Cardiac septum (tissue), 1 donor: ENCODE results near the gene ZDHHC18. TPM values are rescaled to one million over a fixed set of nuclear protein-coding genes. Genes with fewer than 3 reads are reported as not detected.
"Not testable (repeated sequence)": the region's sequence is repeated elsewhere in the genome, so short reads cannot be mapped to it uniquely, and the experiment has no call there.

Experiments
- DNase-seq: peaks from one replicate; pipeline ENCODE4 v3.0.0-alpha.2; 2020; ENCODE audit warnings: low spot score
- intact Hi-C: fragments of 100-400 bp; cut with DNase I; formaldehyde crosslinking; loops from one replicate; pipeline ENCODE4 v1.14.0; 2022
- total RNA-seq: library from RNA; stranded (reverse); fragmentation: NEBNext Ultra II Directional; extraction: Animal tissue kit (Norgen Biotek cat#: 25700); gene quantifications from one replicate; pipeline ENCODE4 v1.2.1, GENCODE V29; 2021
- donor health status: DM: no; HTN: no; CAD: no.

The ZDHHC18 gene
- total RNA-seq, 1 donor from 2014 or later, result 13.0 TPM

DNA sequence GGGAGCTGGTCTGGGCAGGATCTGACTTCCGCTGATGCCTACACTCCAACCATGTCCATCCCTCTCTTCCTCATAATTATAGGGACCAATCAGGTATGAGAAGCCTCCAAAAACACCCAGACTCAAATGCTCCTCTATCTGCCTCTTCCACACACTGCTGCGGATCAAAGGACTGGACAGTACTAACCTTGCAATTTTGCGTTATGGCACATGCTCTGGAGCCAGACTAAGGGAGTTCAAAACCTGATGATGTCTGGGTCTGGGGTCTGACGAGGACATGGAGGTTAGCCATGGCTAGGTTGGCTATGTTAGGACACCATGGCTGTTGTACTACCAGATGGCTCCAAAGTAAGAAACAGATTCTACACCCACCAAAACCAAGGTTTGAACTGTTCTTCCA, 53.3 kb downstream of the ZDHHC18 start:
- no peak for DNase-seq
- intact Hi-C loops, result loop anchor here (5.0 kb wide), 2 partner anchors 67 to 277 kb away; no protein-coding TSS in a partner anchor

DNA sequence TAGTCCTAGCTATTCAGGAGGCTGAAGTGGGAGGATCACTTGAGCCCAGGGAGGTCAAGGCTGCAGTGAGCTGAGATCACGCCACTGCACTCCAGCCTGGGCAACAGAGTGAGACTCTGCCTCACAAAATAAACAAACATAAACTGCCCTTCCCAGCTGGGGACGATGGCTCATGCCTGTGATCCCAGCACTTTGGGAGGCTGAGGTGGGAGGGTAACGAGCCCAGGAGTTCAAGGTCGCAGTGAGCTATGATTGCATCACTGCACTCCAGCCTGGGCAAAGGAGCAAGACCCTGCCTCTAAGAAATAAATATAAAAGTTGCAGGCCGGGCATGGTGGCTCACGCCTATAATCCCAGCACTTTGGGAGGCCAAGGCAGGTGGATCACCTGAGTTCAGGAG, 55.1 kb downstream of the ZDHHC18 start:
- DNase-seq, intact Hi-C loops: not testable (repeated sequence)

GRCh38 chr1:26882696-26883463, 56.4 kb downstream of the ZDHHC18 start:
- no peak for DNase-seq
- intact Hi-C loops, result no loop called here

DNA sequence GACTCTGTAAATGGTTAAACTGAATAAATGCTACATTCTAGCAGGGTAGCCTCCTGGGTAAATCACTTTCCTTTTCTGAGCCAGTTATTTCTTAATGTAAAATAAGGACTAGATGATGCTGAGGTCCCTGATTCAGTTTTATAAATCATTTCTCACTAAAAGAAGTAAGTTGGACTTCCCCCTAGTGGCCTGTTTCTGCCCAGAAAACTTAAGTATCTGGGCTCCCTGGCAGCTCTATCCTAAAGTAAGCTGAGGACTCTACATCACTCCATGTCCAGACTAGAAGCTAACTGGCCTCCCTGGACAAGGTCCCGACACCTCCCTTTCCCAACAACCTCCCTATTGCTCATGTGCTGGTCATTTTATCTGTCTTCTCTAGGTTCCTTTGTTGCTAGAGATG, 60.6 kb downstream of the ZDHHC18 start:
- intact Hi-C loops, result no loop called here
- DNase-seq, result no peak

DNA sequence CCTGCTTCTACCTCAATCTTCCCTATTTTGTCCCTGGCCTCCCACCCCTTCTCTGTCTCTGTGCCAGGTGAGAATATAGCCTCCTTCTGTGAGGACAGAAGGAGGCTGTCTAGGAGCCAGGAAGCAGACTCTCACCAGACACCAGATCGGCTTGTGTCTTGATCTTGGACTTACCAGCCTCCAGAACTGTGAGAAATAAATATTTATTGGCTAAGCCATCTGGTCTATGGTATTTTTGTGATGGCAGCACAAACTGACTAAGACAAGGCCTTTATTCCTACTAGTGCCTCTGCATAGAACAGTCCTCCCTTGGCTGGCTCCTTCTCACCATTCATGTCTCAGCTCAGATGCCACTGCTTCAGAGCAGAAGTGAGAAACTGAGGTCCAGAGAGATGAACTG, 61.7 kb downstream of the ZDHHC18 start:
- no peak for DNase-seq
- intact Hi-C loops, result no loop called here

GRCh38 chr1:26889551-26890466, 63.3 kb downstream of the ZDHHC18 start, which contains the start of gene GPN2:
Gene GPN2 (minus strand): TSS chr1:26890283. CDS start chr1:26890096, 187 bp downstream.
- DNase-seq, result peak; percentile 92
- intact Hi-C loops, result no loop called here

GRCh38 chr1:26890467-26890796, 63.9 kb downstream of the ZDHHC18 start:
- no peak for DNase-seq
- intact Hi-C loops, result no loop called here

DNA sequence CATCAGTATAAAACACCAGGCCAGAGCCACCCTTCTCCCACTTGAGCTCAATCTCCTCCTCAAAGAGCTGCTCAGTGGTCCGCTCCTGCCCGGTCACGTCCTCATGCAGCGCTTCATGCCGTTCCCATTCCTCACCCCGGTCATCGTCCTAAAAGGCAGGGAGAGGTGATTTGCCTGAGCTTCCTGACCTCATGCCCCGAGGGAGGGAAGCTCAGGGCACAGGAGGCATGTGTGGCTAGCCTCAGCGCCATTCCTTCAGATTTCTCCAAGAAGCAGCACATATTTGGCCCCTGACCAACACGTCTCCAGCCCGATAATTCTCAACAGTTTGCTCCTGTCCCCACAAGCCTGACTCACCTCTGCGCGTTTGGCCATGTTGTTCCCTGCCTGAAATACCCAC, 67.8 kb downstream of the ZDHHC18 start:
- intact Hi-C loops, result no loop called here
- no peak for DNase-seq

DNA sequence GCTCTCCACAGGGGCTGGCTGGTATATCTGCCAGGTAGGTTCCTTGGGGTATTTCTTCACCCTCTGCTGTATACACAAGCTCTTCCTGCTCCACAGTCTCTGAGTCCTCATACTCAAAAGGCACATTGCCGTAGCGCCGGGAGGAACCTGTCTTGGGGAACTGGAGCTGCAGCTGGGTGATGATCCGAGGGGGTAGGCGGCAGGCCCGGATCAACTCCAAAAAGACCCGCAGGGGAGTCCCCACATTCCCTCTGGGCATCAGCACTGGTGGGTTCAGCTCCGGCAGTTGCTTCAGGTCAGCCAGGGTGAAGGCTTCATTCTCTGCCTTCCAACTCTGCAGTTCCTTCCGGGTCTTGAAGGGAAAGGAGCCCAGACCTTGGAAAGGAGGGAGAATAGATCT, 70.9 kb downstream of the ZDHHC18 start:
- intact Hi-C loops, result no loop called here
- DNase-seq, result no peak

GRCh38 chr1:26900001-26900814, 73.7 kb downstream of the ZDHHC18 start, which contains the start of gene GPATCH3:
Gene GPATCH3 (minus strand): TSS chr1:26900467. CDS start chr1:26900442, 25 bp downstream.
- peak; percentile 94 for DNase-seq
- intact Hi-C loops, result no loop called here

DNA sequence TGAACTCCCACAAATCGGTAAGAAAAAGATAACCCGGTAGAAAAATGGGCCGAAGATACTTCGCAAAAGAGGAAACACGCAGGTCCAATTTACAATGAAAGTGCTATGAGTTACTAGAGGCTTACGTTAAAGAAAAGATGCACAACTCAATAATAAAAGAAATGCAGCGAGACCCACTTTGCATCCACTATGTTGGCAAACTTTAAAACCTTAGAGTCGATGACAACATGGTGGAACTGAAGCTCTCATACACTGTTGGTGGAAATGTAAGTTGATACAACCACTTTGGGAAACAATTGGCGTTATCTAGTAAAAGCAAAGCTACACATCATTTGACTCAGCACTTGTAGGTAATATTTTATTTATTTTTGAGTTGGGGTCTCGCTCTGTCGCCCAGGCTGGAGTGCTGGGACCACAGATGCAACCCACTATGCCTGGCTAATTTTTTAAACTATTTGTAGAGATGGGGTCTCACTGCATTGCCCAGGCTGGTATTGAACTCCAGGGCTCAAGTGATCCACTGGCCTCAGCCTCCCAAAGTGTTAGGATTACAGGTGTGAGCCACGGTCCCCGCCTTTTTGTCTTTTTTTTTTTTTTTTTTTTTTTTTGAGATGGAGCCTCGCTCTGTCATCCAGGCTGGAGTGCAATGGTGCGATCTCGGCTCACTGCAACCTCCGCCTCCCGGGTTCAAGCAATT, 74.5 kb downstream of the ZDHHC18 start:
- intact Hi-C loops, result no loop called here
- DNase-seq, result no peak

Other genes starting within 250 kb of the ZDHHC18 start
- gene ARID1A, start 130.7 kb upstream of the ZDHHC18 start, total RNA-seq, result 52.1 TPM
- 3.9 TPM for gene PIGV, start 38.7 kb upstream of the ZDHHC18 start, total RNA-seq
- gene SFN, start 36.5 kb downstream of the ZDHHC18 start, total RNA-seq, result not detected
- gene GPN2, start 63.6 kb downstream of the ZDHHC18 start, total RNA-seq, result 23.4 TPM
- gene GPATCH3, start 73.8 kb downstream of the ZDHHC18 start, total RNA-seq, result 6.4 TPM
- 5.7 TPM for gene NR0B2, start 87.3 kb downstream of the ZDHHC18 start, total RNA-seq
- gene NUDC, start 95.1 kb downstream of the ZDHHC18 start, total RNA-seq, result 55.5 TPM
- gene KDF1, start 133.8 kb downstream of the ZDHHC18 start, total RNA-seq, result not detected
- 42.2 TPM for gene TRNP1, start 167.0 kb downstream of the ZDHHC18 start, total RNA-seq
- gene TENT5B, start 186.2 kb downstream of the ZDHHC18 start, total RNA-seq, result 7.6 TPM